Activated gamma-delta T cell treated with Interleukin-2 at 50 U/mL for 16 hours (primary cell): Measurements from ENCODE around the gene SERINC4.
"Not testable (repeated sequence)": the region's sequence is repeated elsewhere in the genome, so short reads cannot be mapped to it uniquely, and the experiment has no call there.

ENCODE experiments used
- DNase-seq: peaks from one replicate; pipeline ENCODE4 v3.0.0-alpha.2; 2020

Gene SERINC4

DNA sequence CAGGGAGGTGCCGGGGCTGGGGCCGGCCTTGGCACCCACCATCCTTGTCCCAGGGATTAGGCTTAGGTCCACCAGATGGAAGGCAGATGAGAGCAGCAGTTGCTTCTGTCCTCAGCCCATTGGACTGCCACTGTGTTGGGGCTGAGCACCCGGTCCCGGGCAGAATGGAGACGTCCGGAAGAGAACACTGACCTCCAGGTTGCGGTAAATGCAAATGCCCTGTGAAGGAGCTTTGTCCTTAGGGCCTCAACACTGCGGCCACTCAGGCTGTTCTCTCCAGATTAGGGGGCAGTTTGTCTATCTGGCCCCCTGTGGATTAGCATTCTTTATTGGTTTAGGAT lies at the start of gene SERINC4:
Gene SERINC4, minus strand, starts transcription at position 276 of the 341 bp plus-strand sequence. Its CDS starts 234 bp downstream, at position 42.
- DNase-seq = no peak

DNA sequence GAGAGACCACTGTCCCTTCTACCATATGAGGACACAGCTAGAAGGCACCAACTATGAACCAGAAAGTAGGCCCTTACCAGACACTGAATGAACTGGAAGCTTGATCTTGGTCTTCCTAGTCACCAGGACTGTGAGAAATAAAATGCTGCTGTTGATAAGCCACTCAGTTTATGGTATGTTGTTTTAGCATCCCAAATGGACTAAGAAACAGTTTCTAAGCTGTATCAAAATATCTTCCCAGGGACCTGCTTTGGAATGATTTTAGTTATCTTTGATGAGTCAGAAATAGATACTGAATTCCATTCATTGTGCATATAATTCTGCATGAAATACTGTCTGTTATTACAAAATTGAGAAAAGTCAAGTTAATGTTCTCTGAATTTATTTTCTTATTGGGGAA lies 45.4 kb upstream of the SERINC4 start:
- no peak for DNase-seq

DNA sequence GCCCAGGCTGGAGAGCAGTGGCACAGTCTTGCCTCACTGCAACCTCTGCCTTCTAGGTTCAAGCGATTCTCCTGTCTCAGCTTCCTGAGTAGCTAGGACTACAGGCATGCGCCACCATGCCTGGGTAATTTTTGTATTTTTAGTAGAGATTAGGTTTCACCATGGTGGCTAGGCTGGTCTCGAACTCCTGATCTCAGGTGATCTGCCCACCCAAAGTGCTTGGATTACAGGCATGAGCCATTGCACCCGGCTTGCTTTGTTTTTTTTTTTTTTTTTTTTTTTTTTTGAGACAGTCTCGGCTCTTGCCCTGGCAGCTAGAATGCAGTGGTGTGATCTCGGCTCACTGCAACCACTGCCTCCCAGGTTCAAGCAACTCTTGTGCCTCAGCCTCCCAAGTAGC lies 32.5 kb upstream of the SERINC4 start:
- DNase-seq = not testable (repeated sequence)

DNA sequence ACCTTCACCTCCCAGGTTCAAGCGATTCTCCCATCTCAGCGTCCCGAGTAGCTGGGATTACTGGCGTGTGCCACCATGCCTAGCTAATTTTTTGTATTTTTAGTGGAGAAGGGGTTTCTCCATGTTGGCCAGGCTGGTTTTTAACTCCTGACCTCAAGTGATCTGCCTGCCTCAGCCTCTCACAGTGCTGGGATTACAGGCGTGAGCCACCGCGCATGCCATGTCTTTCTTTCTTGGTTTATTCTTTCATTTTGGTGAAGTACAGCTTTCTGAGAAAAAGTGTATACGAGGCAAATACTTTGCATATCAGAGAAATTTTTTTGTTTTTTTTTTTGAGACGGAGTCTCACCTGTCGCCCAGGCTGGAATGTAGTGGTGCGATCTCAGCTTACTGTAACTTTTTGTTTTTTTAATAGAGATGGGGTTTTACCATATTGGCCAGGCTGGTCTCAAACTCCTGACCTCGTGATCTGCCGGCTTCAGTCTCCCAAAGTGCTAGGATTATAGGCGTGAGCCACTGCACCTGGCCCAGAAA lies 31.6 kb upstream of the SERINC4 start:
- not testable (repeated sequence) for DNase-seq

DNA sequence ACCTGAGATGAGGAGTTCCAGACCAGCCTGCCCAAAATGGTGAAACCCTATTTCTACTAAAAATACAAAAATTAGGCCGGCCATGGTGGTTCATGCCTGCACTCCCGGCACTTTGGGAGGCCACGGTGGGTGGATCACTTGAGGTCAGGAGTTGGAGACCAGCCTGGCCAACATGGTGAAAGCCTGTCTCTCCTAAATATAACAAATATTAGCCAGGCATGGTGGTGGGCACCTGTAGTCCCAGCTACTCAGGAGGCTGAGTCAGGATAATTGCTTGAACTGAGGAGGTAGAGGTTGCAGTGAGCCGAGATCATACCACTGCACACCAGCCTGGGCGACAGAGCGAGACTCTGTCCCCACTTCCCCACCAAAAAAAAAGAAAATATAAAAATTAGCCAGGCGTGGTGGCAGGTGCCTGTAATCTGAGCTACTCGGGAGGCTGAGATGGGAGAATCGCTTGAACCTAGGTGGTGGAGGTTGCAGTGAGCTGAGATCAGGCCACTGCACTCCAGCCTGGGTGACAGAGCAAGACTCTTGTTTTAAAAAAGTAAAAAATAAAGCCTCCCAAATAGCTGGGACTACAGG lies 30.8 kb upstream of the SERINC4 start:
- DNase-seq = not testable (repeated sequence)

DNA sequence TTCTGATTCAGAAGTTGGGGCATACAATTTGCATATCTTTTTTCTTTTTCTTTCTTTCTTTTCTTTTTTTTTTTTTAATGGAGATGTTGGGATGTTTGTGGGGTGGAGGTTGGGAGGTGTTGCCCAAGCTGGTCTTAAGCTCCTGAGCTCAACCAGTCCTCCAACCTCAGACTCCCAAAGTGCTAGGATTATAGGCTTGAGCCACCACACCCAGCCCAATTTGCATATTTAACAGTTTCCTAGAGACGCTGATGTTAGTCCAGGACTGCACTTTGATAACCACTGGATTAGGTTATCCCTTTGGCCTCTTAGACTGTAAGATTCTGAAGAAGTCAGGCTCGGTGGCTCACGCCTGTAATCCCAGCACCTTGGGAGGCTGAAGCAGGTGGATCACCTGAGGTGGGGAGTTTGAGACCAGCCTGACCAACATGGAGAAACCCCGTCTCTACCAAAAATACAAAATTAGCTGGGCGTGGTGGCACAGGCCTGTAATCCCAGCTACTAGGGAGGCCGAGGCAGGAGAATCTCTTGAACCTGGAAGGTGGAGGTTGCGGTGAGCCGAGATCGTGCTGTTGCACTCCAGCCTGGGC lies 30.0 kb upstream of the SERINC4 start:
- DNase-seq = not testable (repeated sequence)

DNA sequence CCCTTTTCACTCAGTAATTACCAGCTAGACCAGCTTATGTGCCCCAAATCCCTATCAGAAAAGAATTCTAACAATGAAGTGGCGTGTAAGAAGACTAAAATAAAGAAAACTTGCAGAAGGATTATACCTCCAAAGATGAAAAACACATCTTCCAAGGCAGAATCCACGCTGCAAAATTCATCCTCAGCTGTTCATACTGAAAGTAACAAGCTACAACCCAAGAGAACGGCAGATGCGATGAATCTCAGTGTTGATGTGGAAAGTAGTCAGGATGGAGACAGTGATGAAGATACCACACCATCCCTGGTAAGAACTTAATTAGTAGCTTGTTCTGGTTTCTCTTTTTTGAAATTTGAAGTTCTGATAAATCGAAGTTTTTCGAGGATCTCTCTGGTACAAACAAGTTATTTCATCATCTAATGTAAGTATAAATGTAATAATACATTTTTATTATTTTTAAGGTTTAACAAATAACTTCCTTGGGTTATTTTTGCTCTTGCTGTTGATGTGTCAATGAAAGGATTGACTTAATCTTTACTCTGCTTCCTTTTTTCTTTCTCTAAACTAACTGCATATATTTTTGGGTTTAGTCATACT lies 28.1 kb upstream of the SERINC4 start:
- DNase-seq = no peak

DNA sequence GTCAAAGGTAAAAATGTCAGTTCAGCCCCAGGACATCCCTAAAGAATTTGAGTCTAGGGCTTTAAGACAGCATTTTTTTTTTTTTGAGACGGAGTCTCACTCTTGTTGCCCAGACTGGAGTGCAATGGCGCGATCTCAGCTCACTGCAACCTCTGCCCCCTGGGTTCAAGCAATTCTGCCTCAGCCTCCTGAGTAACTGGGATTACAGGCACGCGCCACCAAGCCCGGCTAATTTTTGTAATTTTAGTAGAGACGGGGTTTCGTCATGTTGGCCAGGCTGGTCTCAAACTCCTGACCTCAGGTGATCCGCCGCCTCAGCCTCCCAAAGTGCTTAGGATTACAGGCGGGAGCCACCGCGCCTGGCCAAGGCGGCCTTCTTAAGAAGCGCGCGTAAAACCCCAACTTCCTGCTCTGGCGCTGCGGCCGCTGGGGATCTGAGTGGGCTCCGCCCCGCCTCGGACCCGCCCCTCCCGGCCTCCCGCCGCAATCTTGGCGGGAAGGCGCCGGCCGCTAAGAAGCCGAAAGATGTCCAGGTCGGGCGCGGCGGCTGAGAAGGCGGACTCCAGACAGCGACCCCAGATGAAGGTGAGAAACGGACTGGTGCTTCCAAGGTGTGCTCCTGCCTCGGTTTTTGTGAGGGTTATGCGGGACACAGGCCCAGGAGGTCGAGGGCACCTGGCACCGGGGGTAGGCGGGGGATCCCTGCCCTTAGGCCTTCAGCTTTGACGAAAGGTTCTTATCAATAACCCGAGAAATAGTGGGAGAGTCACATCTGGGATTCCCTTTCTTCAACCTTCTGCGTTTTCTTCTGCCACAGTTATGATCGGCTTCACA lies 26.7 kb upstream of the SERINC4 start, which contains the start of gene WDR76:
Gene WDR76, plus strand, starts transcription at position 495 of the 834 bp plus-strand sequence. Its CDS starts 31 bp downstream, at position 526.
- peak; percentile 64 for DNase-seq

DNA sequence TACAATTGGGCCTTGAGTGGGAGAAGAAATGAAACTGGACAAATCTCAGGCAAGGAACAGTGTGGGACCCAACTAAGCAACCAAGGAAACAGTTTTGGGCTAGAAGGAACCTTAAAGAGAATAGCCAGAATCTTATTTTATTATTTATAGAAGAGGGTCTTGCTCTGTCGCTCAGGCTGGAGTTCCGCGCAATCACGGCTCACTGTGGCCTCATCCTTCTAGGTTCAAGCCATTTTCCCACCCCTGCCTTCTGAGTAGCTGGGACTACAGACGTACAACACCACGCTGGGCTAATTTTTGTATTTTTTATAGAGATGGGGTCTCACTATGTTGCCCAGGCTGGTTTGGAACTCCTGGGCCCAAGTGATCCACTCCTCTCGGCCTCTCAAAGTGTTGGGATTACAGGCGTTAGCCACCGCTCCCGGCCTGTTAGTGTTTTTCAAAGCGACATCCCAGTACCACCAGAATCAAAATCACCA lies 26.0 kb upstream of the SERINC4 start:
- no peak for DNase-seq

DNA sequence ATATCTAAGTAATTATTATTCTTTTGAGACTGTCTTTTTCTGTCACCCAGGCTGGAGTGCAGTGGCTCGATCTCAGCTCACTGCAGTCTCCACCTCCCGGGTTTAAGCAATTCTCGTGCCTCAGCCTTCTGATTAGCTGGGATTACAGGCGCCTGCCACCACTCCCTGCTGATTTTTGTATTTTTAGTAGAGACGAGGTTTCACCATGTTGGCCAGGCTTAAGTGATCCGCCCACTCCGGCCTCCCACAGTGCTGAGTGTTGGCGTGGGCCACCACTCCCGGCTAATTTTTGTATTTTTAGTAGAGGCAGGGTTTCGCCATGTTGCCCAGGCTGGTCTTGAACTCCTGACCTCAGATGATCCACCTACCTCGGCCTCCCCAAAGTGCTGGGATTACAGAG lies 25.3 kb upstream of the SERINC4 start:
- DNase-seq = not testable (repeated sequence)

DNA sequence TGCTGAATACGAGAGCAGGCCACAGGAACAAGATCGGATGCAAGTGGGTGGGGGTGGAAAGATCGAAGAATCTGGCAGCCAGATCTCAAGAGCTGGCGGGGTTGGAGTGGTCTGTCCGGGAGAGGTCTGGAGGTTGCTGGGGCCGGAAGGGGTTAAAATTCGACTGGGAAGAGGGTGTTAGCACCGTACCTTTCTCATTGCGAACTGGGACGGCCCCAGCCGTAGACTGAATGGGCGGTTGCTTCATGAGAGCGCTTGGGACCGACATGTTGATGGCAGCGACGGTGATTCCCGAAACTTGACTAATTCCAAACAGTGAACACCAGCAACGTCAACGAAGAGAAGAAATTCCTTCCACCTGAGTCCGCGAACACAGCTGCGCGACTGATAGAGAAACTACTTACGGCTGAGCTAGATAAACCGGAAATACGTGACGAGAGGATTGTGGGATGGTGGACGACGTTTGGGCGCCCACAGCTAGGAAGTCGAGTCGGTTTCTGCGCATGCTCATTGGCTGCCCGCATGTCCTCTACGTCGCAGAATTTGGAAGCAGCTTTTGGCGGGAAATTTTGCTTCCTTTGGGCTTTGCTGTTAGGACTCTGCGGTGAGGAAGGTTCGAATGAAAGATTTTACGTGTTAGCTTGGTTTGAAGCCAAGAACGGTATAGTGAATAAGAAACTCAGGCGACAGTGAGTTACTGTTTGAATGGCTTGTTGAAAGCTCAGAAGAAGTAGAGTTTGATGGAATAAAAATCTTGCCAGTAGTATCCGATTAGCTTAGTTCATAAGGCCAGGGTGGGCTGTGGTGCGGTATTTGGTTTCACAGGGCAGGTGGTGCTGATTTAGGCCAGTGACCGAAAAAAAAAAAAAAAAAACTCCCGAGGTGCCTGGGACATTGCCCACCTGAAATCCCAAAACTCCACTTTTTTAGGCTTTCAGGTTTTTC lies 24.6 kb upstream of the SERINC4 start, which contains the start of gene MFAP1:
Gene MFAP1, minus strand, starts transcription at position 389 of the 945 bp plus-strand sequence. Its CDS starts 121 bp downstream, at position 268.
- DNase-seq = peak; percentile 89

DNA sequence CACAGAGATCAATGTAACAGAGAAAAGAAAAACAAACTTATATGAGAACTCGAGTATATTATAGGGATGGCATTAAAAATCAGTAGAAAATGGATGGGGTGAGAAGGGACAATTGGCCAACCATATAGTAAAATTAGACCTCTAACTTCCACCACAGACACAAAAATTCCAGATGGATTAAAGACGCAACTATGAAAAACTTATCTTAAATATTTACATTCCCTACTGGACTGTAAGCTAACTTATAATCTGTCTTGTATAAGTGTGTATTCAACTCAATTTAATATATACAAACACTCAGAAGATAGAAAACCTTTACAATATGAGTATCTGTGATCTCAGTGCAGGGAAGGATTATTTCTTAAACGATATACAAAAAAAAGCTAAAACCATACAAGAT lies 21.5 kb upstream of the SERINC4 start:
- DNase-seq = no peak

DNA sequence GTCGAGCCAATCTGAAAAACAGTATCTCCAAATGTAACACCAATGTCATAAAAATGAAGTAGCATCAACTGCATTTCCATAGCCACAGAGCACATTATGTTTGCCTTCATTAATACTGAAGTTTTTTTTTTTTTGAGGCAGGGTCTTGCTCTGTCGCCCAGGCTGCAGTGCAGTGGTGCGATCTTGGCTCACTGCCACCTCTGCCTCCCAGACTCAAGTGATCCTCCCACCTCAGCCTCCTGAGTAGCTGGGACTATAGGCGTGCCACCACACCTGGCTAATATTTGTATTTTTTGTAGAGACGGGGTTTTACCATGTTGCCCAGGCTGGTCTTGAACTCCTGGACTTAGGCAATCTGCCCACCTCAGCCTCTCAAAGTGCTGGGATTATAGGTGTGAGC lies 15.0 kb upstream of the SERINC4 start:
- DNase-seq = not testable (repeated sequence)

DNA sequence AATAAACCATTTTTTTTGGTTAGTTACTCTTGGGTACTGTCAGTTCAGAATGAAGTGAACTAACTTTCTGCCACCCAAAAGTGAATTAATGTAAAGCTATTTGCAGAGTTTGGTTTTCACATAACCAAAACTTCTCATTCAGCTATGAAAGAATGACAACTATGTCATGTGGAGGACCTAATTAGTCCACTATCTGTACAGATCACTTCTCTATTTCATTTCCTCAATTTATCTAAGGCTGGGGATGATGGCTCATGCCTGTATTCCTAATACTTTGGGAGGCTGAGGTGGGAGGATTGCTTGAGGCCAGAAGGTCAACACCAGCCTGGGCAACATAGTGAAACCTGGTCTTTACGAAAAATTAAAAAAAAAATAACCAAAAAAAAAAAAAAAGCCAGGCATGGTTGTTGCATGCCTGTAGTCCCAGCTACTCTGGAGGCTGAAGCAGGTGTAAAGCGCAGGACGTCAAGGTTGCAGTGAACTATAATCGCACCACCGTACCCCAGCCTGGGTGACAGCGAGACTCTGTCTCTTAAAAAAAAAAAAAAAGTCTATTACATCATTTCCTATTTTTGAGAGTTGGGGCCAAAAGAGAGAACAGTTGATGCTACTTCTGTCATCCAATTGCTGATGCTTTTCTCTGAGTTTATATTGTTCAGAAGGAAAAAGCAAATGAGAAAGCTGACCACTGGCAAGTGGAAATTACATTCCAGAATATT lies 9.1 kb upstream of the SERINC4 start:
- DNase-seq = no peak

DNA sequence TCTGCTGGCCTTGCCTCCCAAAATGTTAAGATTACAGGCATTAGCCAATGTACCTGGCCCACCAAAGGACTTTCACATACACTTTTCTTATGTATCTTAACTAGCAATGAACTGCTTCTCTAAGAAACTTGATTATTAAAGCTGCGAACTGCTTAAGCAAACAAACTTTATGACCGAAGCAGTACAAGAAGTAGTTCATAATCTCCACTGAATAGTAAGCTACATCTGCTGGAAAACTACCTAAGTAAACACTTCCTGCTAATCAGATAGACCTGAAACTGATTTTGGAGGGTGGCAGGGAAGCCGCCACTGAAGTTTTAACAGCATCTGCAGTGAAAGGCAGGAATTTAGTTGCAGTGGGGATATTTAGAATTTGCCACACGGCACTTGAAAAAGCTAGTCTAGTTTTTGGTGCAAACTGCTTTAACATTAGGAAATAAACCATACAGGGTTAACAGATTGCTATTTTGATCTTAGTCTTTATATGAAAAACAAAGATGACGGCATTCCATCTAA lies 8.5 kb upstream of the SERINC4 start:
- DNase-seq = no peak

DNA sequence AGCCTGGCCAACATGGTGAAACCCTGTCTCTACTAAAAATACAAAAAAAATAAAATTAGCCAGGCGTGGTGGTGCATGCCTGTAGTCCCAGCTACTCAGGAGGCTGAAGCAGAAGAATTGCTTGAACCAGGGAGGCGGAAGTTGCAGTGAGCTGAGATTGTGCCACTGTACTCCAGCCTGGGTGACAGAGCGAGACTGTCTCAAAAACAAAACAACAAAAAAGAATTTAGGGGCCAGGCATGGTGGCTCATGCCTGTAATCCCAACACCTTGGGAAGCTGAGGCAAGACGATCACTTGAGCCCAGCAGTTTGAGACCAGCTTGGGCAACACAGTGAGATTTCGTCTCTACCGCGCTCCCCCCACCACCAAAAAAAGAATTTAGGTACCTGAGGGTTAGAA lies 2.7 kb upstream of the SERINC4 start:
- DNase-seq = not testable (repeated sequence)

DNA sequence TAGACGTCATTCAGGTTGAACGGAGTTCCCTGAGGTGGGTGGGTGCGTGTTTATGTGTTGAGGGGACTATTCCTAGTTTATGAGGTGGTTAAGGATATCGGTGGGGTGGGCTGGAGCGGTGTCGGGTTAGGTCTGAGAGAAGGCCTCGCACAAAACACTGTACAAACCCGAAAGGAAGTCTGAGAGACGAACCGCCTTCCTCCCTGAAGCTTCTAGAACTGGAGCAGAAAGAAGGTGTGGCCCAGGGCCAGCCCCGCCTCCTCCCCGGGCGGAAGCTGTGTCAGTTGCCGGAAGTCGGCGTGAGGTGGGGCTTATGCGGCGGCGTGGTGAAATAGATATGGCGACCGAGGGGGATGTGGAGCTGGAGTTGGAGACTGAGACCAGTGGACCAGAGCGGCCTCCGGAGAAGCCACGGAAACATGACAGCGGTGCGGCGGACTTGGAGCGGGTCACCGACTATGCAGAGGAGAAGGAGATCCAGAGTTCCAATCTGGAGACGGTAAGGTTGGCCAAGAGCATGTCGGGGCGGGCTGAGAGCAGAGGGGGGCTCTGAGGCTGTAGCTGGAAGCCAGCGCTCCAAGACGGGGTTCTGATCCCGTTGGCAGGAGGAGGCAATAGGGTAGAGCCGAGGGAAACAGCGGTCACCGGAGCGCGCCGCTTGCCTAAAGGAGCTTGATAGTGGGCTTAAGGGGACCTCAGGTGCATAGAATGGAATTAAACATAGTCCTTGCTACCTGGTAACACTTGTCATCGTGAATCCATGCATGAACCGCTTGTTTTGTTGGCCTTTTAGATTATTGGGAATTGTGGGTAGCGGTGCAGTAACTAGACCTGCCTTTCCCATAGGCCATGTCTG lies 494 bp upstream of the SERINC4 start, which contains the start of gene HYPK:
Gene HYPK, plus strand, starts transcription at position 314 of the 856 bp plus-strand sequence. Its CDS starts 24 bp downstream, at position 338.
- peak; percentile 93 for DNase-seq

DNA sequence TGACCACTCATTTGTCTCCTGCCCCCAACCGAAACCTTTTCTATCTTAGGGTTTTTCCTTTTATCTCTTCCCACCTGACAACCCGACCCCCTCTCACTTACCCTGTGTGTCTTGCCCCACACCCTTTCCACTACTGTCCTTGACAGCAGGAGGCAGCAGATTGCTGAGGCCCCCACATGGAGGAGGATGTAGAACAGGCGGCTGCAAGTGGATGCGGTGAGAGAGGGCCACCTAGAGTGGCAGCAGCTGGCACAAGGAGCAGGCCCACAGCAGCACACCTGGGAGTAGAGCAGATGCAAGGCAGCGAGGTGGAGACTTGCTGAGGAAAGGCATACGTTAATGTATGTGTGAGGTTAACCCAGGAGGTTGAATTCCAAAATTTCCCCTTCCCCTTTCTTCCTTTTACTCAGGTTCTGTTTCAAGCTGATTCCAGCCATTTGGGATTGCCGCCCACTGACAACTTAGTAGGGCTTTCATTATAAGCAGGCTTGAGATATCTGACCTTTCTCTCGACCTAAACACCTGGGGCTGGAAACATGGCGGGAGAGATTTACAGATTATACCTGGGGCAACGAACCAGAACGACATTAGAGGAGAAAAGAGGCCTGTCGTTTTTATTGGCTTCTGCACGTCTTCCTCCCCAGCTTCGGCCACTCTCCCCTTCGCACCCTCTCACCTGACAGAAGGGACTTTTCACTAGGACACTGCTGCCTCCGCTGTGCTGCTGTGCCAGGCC lies 643 bp downstream of the SERINC4 start:
- DNase-seq = no peak

DNA sequence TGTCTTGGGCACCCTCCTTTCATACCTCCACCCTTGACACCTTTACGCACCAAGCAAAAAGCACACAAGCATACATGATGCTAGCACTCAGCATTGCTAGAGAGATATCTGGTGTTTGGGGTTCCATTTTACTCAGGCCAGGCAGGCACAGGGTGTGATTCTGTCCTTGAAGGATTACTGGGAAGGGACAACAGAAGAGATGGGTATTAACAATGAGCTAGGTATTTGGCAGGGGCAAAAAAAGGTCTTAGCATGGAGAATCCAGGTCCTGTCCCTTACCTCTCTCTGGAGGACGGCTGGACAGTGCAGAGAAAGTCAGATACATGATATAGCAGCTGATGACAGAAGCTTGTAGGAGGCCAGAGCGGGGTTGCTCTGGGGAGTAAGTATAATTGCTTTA lies 3.5 kb downstream of the SERINC4 start:
- no peak for DNase-seq
